HS-27A (cell line): ENCODE results near the gene TSPEAR.
"Not testable (repeated sequence)": the region's sequence is repeated elsewhere in the genome, so short reads cannot be mapped to it uniquely, and the experiment has no call there.

Experiments
- DNase-seq: peaks from one replicate; pipeline ENCODE4 v3.0.0-alpha.2; 2012; ENCODE audit warnings: low read depth, missing footprints

The TSPEAR gene

DNA sequence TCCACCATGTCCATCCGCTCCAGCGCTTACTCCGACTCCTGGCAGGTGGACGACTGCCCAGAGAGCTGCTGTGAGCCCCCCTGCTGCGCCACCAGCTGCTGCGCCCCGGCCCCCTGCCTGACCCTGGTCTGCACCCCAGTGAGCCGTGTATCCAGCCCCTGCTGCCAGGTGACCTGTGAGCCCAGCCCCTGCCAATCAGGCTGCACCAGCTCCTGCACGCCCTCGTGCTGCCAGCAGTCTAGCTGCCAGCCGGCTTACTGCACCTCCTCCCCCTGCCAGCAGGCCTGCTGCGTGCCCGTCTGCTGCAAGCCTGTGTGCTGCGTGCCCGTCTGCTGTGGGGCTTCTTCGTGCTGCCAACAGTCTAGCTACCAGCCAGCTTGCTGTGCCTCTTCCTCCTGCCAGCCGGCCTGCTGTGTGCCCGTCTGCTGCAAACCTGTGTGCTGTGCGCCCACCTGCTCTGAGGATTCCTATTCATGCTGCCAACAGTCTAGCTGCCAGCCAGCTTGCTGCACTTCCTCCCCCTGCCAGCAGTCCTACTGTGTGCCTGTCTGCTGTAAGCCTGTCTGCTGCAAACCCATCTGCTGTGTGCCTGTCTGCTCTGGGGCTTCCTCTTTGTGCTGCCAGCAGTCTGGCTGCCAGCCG lies 84.1 kb downstream of the TSPEAR start:
- DNase-seq = not testable (repeated sequence)

DNA sequence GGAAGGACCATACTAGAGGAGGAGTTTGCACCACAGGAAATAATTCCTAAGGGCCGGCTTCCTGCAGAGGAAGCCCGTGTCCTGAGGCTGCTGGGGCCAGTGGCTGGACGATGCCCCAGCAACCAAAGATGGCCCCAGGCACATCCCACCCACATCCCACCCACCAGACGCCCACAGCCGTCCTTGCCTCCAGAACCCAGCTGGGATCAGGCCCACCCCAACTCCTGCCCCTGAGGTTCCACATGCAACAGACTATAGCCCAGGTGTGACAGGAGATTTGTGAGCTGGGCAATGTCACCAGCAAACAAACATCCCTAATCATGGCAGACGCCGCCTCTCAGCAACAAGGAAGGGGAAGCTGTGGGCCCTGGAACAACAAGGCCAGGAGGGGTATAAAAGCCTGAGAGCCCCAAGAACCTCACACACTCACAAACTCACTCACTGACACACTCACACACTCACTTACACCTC lies 84.7 kb downstream of the TSPEAR start, which contains the start of gene KRTAP10-9:
Gene KRTAP10-9, plus strand, starts transcription at position 421 of the 471 bp plus-strand sequence. CDS start 79 bp downstream, outside the sequence.
- no peak for DNase-seq

DNA sequence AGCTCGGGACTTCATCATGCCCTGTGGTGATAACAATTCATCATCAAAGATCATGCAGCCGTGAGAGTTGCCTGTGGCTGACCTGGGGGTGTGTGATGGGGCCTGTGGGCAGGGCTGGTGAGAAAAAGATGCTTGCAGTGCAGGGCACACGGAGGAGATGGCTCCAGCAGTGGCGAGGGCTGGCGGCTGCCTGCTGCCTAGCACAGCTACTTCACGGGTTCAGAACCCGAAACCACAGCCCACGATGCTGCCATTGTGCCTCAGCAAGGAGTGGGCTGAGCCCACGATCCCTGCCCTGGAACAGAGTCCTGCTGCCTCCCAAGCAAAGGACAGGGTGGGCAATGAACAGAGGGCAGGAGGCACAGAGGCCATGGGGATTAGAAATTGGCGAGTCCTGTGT lies 85.1 kb downstream of the TSPEAR start:
- DNase-seq = no peak

DNA sequence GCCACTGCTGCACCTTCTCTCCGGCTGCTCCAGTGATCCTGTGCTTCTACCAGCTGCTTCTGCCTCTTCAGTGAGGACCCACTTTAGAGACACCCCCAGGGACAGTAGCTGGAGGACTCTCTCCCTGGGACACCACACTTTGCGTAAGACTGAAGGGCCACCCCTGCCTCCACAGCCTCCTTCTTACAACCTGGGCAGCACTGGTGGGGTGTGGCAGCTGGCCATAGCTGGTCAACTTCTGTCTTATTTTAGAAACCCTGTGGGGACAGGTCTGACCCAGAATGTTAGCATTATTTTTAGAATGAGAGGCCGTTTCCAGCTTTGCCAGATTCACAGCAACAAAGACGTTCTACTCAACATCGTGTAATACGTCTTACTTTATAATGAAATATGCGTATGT lies 85.6 kb downstream of the TSPEAR start:
- no peak for DNase-seq

DNA sequence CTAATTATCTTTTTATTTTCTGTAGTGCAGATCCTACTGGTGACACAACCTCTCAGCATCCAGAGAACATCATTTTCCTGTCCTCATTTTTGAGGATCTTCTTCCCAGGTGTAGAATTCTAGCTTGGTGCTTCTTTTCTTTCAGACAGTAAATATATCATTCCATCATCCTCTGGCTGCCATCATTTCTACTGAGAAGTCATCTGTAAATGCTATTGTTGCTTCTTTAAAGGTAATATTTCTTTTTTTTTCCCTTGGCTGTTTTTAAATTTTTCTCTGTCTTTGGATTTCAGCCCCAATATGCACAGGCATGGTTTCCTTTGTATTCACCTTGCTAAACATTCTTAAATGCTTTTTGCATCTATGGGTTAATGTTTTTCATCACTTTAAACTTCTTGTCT lies 87.8 kb downstream of the TSPEAR start:
- DNase-seq = no peak

DNA sequence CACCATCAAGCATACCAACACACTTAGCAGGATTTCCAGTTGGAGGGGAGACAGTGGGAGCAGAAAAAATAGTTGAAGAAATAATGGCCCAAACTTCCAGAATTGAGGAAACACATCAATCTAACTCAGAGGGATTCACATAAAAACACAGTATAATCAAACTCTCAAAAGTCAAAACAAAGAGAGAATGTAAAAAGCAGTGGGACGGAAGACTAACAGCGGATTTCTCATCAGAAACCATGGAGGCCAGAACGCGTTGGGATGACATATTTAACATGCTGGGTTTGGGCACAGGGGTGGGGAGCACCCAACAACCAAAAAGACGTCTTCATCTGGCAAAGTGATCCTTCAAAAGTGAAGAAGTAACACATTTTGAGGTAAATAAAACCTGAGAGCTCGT lies 91.5 kb downstream of the TSPEAR start:
- DNase-seq = no peak

DNA sequence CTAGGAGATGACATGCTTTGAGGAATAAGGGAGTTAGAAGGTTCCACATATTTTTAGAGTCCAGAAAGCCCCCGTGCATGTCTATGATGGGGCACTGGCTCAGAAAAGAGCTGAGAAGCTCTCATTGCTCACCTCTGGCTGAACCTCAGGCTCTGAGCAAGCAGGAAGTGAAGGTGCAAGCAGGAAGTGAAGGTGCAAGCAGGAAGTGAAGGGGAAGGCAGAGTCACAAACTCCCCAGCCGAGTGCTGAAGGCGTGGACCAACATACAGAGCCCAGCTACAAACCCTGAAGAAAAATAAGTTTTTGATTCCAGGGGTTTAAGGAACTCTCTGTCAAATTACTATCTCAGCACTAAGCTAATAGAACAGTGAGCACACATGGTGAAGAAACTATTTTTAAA lies 92.5 kb downstream of the TSPEAR start:
- no peak for DNase-seq

DNA sequence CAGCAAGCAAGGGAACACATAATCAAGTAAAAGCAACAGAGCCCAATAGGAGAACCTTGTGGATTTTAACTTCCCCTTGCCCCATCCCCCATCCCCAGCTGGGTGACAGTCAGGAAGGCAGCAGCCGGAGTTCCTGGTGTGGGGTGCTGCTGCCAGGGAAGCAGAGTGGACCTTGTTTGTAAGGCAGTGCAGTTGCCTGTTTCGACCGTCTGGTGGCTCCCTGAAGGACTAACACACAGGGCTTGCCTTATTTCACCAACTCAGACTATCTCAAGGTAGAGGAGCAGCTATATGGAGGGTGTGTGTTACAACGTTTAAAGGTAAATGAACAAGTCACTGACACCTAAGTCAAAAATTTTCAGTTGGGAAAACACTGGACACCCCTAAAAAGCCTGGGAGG lies 92.9 kb downstream of the TSPEAR start:
- DNase-seq = no peak

DNA sequence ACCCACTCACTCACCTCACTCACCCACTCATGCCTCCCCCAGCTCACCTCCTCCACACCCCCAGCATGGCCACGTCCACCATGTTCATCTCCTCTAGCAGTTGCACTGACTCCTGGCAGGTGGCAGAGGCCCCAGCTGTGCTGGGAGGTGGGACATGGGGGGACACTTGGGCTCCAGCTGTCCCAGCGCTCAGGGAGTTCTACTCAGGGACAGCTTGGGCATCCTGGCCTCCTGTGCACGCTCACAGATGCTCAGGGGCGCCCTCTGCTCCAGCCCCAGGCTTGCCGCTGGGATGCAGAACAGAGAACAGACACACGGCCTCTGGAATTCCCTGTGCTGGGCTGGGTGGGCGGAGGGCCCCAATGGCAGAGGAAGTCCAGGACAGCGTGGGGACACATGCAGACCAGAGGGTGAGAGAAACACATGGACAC lies 94.3 kb downstream of the TSPEAR start:
- DNase-seq = no peak

DNA sequence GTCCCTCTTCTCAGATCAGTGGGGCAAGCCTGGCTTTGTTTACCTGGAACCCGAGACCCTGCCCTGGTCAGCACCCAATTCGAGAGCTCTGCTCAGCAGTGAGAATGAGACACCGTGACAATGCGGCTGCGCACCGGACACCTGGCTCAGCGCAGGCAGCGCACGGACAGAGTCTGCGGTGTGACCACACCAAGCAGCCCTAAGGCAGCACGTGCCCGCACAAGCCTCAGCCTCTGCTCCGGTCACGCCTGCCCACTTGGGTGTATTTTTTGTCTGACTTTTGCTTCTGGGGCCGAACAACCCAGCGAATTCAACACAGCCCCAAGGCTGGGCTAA lies 94.8 kb downstream of the TSPEAR start:
- DNase-seq = no peak

DNA sequence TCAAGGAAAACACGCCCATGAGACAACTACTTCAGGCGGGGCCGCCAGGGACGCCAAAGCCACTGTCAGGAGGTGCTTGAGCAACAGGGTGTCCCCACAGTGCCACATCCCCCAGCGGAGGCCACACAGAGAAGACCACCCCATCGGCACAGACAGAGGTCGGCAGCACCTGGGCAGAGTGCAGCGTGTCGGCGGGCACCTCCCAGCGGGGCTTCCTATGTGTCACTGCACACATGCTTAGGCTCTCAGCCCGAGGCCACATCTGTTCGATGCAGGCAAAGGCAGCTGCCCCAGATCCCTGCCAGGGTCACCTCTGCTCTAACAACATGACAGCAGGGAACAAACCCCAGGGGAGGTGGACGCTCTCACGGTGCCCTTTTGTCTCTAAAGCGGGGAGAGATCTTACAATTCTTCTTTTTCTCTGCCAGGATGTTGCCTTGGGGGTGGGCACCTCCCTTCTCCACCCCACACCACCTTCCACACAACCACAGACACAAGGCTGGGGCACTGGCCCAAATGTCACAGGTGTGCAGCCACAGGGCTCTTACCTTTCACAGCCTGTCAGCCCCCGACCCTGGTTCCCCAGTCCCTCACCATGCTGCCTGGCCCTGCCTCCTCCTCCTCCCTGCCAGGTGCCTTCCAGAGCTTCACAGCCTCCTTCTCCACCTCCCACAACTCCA lies 95.3 kb downstream of the TSPEAR start:
- no peak for DNase-seq

DNA sequence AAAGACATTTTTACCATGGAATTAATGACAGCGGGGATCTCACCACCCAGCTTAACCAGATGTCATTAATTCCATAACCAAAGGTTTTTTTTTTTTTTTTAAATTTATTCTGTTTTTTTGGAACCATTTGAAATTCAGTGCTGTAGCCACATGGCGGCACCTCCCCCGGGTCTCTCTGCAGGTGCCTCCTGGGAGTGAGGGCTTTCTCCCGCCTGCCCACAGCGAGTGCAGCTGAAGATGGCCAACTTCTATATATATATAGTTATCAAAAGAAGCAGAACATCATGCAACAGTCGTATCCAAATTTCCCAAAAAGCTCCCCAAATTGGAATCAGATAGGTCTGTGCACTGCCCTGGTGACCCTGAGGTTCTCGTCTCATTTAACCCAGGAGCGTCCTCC lies 95.9 kb downstream of the TSPEAR start:
- no peak for DNase-seq

DNA sequence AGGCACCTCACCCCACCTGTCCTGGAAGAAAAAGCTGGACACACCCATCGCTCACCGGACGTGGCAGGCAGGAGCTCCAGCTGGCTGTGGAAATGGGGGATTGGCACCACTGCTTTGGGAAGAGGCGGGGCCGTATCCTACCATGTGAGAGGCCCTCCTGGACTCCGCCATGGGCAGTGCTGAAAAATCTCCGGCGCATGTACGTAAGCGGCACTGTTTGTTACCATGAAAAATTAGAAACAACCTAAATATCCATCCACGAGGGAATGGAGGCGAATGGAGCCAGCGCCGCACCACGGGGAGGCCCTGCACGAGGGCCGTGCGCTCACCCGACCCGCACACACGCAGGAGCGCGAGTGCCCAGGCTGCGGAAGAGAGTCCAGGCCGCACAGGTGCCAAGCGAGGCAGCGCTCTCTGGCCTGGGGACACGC lies 96.4 kb downstream of the TSPEAR start:
- DNase-seq = no peak

DNA sequence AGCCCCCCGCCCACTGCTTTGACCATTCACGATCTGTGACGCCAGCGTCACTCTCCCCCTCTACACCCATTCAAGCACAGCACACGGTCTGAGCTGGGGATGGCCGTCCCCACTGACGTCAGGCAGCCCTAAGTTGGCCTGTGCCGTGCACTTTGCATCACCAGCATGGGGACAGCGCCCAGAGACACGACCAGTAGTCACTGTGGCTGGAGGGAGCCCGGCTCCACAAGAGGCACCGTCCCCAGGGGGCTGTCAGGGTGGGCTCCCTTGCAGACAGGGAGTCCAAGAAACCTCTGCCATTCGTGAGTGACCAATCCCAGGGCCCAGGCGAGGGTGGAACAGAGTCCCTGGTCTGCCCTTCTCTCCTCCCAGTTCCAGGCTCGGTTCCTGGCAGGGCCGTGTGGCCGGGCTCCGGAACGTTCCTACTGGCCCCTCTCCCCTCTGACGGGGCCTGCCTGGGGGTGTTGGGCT lies 97.2 kb downstream of the TSPEAR start:
- DNase-seq = no peak

DNA sequence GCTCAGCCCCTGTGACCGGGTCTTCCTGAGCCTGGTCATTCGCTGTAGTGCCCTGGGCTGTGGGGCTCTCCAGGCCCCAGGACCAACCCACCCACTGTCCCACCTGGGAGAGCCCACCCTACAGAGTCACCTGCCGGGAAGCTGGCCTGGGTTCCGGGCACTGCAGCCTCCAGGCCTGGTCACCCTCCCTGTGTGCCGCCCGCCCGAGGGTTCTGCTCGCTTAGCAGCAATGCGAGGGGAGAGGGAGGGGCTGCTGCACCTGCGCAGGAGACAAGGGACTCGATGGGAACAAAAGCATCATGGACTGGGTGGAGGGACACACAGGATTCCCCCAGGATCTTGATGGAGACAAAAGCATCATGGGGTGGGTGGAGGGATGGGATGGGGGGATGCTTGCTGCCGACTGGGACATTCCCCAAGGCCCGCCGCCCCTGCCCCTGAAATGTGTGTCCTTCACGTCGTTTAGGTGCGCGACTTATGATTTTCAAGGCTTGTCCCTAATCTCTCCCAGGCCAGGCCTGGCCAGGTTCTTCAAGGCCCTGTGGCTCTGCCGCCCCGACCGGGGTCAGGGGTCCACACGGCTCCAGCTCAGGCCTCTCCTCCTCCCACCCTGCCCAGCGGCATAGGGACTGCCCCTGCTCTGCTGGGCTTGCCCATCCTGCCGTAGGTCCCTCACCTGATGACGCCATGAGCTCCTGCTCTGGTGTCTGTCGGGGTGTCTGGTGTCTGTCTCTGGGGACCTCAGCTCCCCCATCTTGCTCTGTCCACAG lies 97.8 kb downstream of the TSPEAR start:
- no peak for DNase-seq

DNA sequence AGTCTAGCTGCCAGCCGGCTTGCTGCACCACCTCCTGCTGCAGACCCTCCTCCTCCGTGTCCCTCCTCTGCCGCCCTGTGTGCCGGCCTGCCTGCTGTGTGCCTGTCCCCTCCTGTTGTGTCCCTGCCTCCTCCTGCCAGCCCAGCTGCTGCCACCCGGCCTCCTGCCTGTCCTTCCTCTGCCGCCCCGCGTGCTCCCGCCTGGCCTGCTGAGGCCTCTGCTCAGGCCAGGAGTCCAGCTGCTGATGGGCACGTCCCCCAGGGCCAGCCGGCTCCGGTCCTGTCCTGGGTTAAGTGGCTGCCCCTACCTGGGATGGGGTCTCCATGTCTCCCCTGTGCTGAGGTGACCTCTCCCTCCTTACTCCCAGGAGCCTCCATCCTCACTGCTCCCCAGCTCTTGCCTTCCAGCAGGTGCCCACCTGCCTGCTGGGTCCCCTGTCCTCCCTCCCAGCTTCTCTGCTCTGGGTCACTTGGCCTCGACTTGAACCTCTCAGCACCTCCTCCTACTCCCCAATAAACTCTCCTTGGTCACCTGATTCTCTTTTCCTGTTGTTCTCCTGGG lies 98.6 kb downstream of the TSPEAR start:
- no peak for DNase-seq

DNA sequence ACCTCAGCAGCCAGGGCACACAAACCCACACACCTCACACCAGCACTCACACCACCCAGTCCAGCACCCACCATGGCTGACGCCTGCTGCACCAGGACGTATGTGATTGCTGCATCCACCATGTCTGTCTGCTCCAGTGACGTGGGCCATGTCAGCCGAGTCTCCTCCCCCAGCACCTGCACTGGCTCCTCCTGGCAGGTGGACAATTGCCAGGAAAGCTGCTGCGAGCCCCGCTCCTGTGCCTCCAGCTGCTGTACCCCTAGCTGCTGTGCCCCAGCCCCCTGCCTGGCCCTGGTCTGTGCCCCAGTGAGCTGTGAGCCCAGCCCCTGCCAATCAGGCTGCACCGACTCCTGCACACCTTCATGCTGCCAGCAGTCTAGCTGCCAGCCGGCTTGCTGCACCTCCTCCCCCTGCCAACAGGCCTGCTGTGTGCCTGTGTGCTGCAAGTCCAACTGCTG lies 99.3 kb downstream of the TSPEAR start, which contains the start of gene KRTAP10-8:
Gene KRTAP10-8, plus strand, starts transcription at position 51 of the 458 bp plus-strand sequence. Its CDS starts 22 bp downstream, at position 73.
- no peak for DNase-seq

DNA sequence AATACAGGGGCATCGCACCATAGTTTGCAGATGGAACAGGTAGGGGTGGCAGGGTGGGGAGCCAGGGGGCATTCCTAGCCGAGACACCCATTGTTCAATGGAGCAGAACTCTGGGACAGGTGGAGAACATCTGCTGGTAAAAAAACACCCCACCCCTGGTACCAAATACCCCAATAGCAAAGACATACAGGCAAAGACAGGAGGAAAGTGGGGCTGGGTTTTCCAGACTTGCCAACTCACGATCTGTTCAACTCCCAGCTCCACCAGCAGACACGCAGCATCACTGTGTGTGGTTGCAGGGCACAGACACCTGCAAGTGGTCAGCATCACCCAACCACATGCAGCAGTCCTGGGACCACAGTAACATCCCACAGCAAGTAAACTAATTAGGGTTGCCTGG lies 99.8 kb downstream of the TSPEAR start:
- DNase-seq = no peak

DNA sequence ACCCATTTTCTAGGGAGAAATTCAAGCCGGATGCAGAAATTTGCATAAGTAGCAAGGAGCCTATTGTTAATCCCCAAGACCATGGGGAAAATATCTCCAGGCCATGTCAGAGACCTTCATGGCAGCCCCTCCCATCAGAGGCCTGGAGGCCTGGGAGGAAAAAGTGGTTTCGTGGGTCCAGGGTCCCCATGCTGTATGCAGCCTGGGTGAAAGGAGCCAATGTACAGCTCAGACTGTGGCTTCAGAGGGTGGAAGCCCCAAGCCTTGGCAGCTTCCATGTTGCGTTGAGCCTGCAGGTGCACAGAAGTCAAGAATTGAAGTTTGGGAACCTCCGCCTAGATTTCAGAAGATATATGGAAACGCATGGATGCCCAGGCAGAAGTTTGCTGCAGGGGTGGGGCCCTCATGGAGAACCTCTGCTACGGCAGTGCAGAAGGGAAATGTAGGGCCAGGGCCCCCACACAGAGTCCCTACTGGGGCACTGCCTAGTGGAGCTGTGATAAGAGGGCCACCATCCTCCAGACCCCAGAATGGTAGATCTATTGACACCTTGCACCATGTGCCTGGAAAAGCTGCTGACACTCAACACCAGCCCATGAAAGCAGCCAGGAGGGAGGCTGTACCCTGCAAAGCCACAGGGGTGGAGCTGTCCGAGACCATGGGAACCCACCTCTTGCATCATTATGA lies 101.1 kb downstream of the TSPEAR start:
- DNase-seq = not testable (repeated sequence)

DNA sequence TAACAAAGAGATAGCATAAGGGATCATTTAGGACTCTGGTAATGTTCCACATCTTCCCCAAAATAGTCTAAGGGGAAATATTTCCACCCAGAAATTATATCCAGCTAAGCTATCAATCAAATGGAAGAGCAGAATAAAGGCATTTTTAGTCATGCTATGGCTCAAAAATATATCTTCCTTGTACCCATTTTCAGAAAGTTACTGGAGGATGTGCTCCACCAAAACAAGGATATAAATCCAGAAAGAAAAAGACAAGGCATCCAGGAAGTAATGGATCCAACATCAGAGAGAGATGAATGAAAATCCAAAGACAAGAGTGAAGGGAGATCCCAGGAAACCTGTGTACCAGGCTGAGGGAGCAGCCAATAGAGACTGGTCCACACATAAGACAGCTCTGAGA lies 102.2 kb downstream of the TSPEAR start:
- DNase-seq = no peak

DNA sequence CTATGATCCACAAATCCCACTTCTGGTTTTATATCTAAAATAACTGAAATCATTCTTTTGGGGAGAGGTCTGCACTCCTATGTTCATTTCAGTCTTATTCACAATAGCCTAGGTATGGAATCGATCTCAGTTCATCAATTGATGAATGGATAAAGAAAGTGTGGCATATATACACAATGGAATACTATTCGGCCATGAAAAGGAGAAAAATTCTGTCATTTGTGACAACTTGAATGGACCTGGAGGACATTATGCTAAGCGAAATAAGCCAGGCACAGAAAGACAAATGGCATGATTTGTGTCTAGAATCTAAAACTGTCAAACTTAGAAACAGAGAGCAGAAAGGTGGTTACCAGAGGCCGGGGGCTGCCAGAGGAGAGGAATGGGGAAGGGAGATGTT lies 104.9 kb downstream of the TSPEAR start:
- no peak for DNase-seq

DNA sequence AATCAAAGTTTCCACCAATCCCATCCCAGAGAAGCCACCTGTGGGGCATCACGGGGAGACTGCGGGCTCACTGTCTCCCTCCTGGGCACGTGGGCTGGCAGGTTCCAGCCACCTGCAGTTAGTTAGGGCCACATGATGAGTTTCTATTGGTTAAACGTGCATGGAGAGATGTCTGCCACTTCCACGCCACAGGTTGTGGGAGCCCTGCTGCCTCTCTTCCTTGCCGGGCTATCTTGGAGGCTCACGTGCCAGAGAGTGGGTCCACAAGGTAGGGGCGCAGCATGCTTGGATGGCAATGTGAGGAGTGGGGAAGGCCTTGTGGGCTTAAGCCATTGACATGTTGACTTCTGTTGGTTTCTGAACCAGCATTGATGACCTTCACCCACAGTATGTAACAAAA lies 107.5 kb downstream of the TSPEAR start:
- no peak for DNase-seq
